ENCODE data around the gene HOXA13.
A peak's percentile ranks its signal among the peaks of the same experiment; 100 is the strongest.

Gene HOXA13

DNA sequence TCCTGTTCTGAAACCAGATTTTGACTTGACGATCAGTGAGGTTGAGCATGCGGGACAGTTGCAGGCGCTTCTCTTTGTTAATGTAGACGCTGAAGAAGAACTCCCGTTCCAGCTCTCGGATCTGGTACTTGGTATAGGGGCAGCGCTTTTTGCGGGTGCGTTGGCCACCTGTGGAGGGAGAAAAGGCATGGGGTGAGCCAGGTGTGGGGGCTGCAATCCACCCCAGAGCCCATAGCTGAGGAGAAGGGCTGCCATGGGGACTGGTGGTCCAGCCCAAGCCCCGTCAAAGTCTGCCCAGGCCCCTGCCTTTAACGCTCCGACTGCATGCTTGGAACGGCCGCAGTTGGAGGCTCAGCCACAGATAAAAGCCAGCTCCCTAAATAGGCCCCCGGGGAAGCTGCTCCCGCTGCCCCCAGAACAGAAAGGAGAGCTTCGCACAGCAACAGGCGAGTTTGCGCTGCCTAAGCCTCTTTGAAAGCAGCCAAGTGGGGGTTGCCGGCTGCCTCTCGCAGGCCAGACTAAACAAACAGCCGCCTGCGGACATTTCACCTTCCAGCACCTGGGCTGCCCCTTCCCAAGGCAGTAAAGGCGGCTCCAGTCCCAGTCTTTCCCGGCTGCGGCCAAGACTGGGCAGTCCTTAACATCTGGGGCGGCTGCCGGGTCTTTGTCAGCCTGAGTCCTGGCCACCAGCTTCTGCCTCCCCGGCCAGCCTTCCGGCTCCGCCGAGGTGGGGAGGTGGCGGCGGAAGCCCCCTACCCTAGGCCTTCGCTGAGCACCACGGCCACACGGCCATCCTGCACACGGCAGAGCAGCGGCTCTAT is 16.8 kb downstream of the HOXA13 start:
- TF ChIP-seq, protein P1, sequence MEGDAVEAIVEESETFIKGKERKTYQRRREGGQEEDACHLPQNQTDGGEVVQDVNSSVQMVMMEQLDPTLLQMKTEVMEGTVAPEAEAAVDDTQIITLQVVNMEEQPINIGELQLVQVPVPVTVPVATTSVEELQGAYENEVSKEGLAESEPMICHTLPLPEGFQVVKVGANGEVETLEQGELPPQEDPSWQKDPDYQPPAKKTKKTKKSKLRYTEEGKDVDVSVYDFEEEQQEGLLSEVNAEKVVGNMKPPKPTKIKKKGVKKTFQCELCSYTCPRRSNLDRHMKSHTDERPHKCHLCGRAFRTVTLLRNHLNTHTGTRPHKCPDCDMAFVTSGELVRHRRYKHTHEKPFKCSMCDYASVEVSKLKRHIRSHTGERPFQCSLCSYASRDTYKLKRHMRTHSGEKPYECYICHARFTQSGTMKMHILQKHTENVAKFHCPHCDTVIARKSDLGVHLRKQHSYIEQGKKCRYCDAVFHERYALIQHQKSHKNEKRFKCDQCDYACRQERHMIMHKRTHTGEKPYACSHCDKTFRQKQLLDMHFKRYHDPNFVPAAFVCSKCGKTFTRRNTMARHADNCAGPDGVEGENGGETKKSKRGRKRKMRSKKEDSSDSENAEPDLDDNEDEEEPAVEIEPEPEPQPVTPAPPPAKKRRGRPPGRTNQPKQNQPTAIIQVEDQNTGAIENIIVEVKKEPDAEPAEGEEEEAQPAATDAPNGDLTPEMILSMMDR (IDR thresholded peaks at IDR 0.05; ENCODE audit: control insufficient read depth, extremely low read depth, insufficient read depth): no peak
- H3K4me3 ChIP-seq (ENCODE audit: low read depth, low read length): no peak overlapping the region
- no peak for DNase-seq (ENCODE audit: low read depth)

DNA sequence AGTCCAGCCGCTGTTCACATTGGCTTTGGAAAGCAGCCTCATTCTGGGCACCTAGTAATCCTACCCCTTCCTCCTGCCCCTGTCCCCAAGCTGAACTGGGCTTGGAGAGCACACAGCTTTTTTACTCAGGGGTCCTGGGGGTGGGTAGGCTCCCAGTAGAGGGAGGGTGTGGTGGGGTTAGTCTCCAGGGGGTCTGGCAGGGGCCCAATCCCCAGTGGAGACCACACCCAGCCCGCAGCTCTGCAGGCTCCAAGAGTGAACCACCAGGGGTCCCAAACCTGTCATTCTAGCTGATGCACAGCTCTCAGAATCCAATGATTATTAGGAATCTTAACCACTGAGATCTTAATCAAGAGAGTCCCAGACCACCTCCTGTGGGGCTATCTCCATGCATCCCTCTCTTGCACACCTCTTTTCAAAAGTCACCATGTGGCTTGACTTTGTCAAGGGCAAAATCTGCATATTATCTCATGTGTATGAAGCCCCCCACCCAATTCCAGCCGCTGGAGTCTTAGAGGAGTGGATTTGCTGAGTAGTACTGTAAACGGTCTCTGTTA is 17.5 kb downstream of the HOXA13 start:
- TF ChIP-seq, protein P1 (IDR thresholded peaks at IDR 0.05; ENCODE audit: control insufficient read depth, extremely low read depth, insufficient read depth): no peak
- DNase-seq (ENCODE audit: low read depth): no peak
- H3K4me3 ChIP-seq (ENCODE audit: low read depth, low read length): no peak overlapping the region

DNA sequence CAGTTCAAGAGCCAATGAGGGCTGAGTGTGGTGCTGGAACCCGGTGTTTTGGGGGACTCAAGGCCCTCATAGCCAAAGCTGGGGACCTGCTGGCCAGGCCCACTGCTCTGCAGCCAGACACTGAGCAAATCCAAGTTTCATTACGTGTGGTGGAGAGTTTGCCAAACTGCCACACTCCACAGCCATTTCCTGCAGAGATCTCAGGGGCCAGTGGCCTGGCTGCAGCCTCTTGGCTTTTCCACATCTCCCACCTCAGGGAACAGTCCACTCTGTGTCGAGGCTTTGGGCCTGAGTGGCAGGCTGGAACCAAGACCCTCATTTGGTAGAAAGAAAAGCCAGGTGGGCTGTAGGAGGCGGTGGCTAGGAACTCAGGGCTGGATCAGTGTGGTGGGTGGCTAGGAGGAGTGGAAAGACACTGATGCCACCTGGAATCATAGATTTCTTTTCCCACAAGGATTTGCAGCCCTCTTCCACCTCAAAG is 18.1 kb downstream of the HOXA13 start:
- TF ChIP-seq, protein P1 (IDR thresholded peaks at IDR 0.05; ENCODE audit: control insufficient read depth, extremely low read depth, insufficient read depth): no peak

DNA sequence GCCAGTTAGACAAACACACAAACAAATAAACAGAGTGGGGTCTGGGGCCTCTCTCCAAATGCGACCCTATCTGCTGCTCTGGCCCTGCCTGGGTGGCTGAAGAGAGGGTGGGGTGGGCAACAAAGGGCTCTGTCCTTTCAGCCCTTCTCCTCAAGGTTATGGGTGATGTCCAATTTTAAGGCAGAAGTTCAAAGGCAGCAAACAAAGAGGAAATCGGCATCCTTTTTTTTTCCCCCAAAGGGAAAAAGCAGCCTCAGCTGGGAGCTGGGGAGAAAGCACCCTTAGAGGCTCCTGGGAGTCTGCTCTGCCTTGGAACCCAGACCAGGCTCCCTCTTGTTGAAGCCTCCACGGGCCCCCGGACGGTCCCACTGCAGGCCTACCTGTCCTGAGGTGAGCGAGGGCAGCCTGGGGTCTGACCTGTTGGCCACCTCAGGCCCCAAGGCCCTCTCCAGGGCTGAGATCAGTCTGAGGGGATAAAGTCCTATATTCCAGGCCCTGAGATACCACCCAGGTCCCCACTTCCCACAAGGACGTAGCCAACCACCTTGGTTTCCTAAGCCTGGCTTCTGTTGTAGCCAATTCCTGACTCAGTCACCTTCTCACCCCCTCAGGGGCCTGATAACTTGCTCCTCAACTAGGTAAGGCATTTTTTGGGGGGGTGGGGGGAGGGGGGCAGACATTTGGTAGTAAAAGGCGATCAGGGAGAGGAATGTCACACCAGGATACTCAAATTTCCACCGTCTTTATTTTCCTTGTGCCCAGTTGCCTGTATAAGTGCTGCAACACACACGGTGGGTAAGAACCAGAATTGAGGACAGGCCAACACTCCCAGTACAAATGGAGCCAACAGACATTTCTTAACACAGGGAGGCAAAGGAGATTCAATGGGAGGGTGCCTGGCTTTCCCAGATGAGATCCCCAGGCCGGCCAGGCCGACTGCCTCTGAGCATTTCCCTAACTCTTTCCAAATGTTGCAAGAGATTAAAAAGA is 19.2 kb downstream of the HOXA13 start:
- no peak overlapping the region for H3K4me3 ChIP-seq (ENCODE audit: low read depth, low read length)
- DNase-seq (ENCODE audit: low read depth): no peak
- TF ChIP-seq, protein P1 (IDR thresholded peaks at IDR 0.05; ENCODE audit: control insufficient read depth, extremely low read depth, insufficient read depth): no peak

More for the DNA sequence above, 18.1 kb downstream of the HOXA13 start:
- no peak for DNase-seq (ENCODE audit: low read depth)
- H3K4me3 ChIP-seq (ENCODE audit: low read depth, low read length): no peak overlapping the region

DNA sequence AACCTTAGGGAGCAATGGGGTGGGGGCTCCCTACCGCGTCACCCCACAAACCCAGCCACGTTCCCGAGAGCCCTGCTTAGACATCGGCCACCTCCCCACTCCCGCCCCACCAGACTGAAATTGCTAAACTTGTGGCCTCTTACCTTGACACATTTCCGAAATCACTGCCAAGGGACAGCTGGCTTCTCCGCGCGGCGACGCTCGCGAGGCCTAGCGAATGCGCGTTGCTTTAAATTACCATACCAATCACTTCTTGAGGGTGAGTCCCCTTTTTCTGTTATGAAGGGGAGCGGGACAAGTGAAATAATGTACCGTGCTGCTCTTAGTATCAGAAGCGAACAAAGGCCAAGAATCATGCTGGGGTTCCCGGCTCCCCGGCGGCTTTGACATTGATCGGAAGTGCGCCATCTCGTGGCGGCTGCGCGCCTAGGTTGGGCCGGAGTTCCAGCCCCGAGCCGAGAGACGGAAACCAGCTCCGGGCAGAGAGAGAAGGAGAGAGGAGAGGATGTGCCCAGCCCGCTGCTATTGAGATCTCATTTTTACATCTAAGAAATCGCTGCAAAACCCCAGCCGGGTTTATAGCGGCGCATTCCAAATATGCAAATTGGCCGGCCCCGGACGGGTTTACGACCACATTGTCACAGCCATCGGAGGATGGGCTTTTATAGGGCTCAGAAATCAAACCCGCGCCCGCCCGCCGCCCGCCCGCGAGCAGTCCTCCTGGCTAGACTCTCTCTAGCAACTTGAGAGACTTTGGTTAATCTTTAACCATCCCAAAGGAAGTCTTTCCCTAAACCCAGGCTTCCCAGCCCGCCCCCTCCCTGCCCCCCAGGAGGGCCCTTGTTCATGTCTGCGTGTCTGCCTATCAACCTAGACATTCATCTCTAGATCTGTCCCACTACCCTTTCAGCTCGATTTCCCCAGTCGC is 20.1 kb downstream of the HOXA13 start:
- DNase-seq (ENCODE audit: low read depth): no peak
- TF ChIP-seq, protein P1 (IDR thresholded peaks at IDR 0.05; ENCODE audit: control insufficient read depth, extremely low read depth, insufficient read depth): peak; percentile 65
- no peak overlapping the region for H3K4me3 ChIP-seq (ENCODE audit: low read depth, low read length)

DNA sequence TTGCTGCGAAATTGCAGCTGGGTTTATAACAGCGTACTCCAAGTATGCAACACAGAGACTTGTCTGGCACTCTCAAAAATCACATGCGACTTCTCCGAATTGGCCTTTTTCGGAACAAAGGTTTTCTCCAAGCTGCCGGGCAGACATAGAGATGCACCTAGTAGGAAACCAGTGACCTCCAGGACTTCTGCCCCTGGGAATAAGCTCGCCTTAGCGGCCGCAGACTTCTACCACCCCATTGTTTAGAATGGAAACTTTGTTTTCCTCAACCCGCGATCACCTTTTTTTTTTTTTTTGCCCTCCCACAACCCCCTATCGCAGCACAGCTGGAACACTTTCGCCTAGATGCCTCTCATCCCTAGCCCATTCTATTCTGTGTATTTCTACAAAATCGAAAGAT is 20.9 kb downstream of the HOXA13 start:
- TF ChIP-seq, protein P1 (IDR thresholded peaks at IDR 0.05; ENCODE audit: control insufficient read depth, extremely low read depth, insufficient read depth): no peak
- H3K4me3 ChIP-seq (ENCODE audit: low read depth, low read length): no peak overlapping the region
- DNase-seq (ENCODE audit: low read depth): no peak

All from LNCaP clone FGC (cell line).